HL-60 (cell line): ENCODE measurements around the gene SNX20.

Experiments used
- GABPA ChIP-seq: IDR thresholded peaks from 2 replicates; pipeline ENCODE4 v1.6.1; 2012; ENCODE audit warnings: low read depth
- POLR2AphosphoS5 ChIP-seq: IDR thresholded peaks from 2 replicates; pipeline ENCODE4 v1.6.1; 2012; ENCODE audit warnings: low read depth
- REST ChIP-seq: IDR thresholded peaks from 2 replicates; pipeline ENCODE4 v1.6.1; 2012; ENCODE audit warnings: low read depth; ENCODE audit not compliant: insufficient replicate concordance
- SPI1 ChIP-seq: IDR thresholded peaks from 2 replicates; pipeline ENCODE4 v1.6.1; 2012; ENCODE audit warnings: low read depth, mild to moderate bottlenecking, borderline replicate concordance
- TF ChIP-seq, protein P1 (sequence below): IDR thresholded peaks from one replicate; pipeline ENCODE4 v1.5.1; 2011; ENCODE audit warnings: low read length, control low read depth, inconsistent platforms; ENCODE audit not compliant: insufficient read depth

DNA sequence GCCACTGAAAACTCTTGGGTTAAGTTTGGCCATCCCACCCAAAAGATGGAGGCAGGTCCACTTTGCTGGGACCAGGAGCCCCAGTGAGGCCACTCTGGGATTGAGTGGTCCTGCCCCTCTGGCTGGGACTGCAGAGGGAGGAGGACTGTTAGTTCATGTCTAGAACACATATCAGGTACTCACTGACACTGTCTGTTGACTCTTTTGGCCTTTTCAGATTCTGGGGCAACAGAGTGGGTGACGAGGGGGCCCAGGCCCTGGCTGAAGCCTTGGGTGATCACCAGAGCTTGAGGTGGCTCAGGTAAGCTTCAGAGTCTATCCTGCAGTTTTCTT is 41.3 kb upstream of the SNX20 start:
- TF ChIP-seq, protein P1, sequence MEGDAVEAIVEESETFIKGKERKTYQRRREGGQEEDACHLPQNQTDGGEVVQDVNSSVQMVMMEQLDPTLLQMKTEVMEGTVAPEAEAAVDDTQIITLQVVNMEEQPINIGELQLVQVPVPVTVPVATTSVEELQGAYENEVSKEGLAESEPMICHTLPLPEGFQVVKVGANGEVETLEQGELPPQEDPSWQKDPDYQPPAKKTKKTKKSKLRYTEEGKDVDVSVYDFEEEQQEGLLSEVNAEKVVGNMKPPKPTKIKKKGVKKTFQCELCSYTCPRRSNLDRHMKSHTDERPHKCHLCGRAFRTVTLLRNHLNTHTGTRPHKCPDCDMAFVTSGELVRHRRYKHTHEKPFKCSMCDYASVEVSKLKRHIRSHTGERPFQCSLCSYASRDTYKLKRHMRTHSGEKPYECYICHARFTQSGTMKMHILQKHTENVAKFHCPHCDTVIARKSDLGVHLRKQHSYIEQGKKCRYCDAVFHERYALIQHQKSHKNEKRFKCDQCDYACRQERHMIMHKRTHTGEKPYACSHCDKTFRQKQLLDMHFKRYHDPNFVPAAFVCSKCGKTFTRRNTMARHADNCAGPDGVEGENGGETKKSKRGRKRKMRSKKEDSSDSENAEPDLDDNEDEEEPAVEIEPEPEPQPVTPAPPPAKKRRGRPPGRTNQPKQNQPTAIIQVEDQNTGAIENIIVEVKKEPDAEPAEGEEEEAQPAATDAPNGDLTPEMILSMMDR = no peak
- TF ChIP-seq GABPA (no peak), SPI1 (no peak), POLR2AphosphoS5 (no peak), REST (no peak)
